Inflammatory macrophage treated with lipopolysaccharide for 1 hour (primary cell): ENCODE results near the gene MRPL49.

ENCODE experiments used
- DNase-seq, 2 donors: peaks; one replicate each; pipeline ENCODE4 v3.0.0-alpha.2; 2020 to 2022

Gene MRPL49

DNA sequence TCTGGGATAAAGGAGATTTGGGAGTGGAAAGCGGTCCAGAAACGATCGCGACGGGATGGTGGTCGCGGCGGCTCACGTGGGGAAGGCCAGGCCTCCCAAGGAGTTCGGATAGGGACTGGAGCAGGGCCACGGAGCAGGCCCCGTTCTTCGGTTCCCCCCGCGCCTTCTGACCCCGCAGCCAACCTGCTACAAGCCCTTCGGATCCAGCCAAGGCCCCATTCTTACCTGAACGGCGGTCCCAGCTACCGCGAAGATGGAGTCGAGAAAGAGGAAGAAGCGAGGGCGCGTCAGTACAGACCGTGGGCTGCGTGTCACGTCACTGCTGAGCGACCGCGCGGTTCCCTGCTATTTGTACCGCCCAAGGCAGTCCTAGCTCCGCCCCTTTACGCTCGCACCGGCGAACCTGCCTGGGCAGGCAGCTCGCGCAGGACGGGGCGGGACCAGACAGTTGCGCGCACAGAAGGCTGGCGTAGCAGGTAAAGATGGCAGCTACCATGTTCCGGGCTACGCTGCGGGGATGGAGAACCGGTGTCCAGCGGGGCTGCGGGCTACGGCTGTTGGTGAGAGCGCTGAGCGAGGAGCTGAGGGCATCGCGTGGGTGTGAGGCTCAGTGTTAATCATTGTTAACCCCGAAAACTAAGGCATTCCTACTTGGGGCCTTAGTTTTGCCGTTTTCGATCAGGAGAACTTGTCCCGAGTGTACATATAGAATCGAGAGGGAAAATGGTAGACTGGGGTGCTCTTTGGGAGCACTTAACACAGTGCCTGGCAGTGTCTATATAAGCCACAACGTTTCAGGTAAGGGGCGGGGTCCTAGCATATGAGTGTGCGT lies at the start of gene MRPL49, which contains the start of gene FAU:
Gene MRPL49 (plus strand): TSS at position 457 of the 832 bp plus-strand sequence. CDS start 26 bp downstream, at position 483.
Gene FAU (minus strand): TSS at position 270 of the 832 bp plus-strand sequence. CDS start 321 bp downstream, outside the sequence.
- peak; percentile 96 to 99 for DNase-seq

GRCh38 chr11:65072631-65072966 lies 49.5 kb upstream of the MRPL49 start:
- DNase-seq = no peak

GRCh38 chr11:65077451-65077850 lies 44.7 kb upstream of the MRPL49 start:
- peak in 1 of 2 donors; percentile 34 for DNase-seq

- peak; percentile 27 to 73 for DNase-seq
Observed at GRCh38 chr11:65078151-65078550, 44.0 kb upstream of the MRPL49 start.

DNA sequence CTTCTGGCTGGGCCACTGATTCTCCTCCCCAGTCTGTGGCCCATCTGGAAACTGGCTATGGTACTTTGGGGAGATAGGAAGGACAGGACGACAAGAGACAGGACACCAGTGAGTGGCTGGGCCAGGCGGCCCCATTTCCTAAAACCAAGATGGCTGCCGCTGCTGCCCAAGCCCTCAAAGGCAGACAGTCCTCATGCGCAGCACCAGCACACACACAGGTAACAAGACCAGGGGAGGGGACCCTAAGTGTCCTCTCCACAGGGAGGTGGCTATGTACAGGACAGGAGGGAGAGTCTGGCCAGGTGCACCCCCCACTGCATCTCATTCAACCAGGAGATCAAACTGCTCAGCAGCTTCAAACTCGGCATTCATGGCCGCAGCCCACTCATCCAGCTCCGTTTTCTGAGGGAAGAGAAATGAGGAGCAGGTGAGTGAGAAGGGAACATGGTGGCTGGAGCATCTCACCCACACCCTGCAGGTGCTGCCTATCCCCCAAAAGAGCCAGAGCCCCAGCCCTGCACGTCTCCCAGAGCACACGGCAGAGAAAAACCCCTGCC lies 43.3 kb upstream of the MRPL49 start:
- no peak for DNase-seq

- DNase-seq = no peak
Observed at GRCh38 chr11:65083134-65083833, 38.8 kb upstream of the MRPL49 start.

- DNase-seq = peak; percentile 92 to 98
Observed at GRCh38 chr11:65083834-65084597, 38.1 kb upstream of the MRPL49 start, which contains the start of the genes CDCA5 and ZFPL1. CDCA5 (minus strand) TSS chr11:65084040; CDS start chr11:65083978, 62 bp downstream. ZFPL1 (plus strand) TSS chr11:65084222; CDS start chr11:65084699, 477 bp downstream.

DNA sequence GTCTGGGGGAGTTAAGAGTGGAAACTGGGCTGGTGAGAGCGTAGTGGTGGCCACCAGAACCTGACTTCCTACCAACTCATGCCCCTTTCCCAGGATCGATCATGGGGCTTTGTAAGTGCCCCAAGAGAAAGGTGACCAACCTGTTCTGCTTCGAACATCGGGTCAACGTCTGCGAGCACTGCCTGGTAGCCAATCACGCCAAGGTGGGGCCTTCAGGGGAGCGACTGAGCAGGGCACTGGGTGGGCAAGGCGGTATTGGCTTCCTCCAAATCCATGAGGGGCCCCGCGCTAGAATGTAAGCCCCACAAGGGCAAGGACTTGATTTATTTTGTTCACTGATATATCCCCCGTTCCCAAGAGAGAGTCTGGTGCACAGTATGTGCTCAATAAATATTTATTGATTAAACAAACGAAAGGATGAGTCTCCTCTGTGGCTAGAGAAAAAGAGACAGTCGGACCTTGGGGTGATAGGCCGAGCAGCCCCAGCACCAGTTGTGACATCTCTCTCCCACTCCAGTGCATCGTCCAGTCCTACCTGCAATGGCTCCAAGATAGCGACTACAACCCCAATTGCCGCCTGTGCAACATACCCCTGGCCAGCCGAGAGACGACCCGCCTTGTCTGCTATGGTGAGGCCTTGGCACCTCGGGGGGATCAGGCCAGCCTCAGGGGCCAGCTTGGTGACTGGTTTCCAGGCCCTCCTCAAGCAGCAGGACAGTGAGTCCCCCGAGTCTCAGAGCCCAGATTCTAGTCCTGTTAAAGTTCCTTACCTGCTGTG lies 37.3 kb upstream of the MRPL49 start:
- no peak for DNase-seq

- DNase-seq = peak; percentile 24 to 60
Observed at GRCh38 chr11:65085446-65085845, 36.7 kb upstream of the MRPL49 start.

GRCh38 chr11:65086809-65087208 lies 35.3 kb upstream of the MRPL49 start:
- DNase-seq = no peak

GRCh38 chr11:65087216-65087615 lies 34.9 kb upstream of the MRPL49 start:
- no peak for DNase-seq

- DNase-seq = no peak
Observed at GRCh38 chr11:65087827-65088226, 34.3 kb upstream of the MRPL49 start.

- DNase-seq = no peak
Observed at GRCh38 chr11:65089621-65090020, 32.5 kb upstream of the MRPL49 start.

- DNase-seq = no peak
Observed at GRCh38 chr11:65090628-65091027, 31.5 kb upstream of the MRPL49 start.

DNA sequence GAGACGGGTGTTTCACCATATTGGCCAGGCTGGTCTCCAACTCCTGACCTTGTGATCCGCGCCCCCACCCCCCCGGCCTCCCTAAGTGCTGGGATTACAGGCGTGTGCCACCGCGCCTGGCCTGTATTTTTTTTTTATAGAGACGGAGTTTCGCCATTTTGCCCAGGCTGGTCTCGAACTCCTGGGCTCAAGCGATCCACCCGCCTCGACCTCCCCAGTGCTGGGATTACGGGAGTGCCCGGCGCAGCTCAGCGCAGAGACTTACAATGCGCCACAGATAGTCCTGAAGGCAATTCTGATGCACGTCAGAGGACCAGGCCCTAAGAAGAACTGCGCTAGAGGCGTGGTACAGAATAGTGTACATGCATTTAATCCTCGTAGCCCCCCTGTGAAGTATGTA lies 26.7 kb upstream of the MRPL49 start:
- DNase-seq = no peak

DNA sequence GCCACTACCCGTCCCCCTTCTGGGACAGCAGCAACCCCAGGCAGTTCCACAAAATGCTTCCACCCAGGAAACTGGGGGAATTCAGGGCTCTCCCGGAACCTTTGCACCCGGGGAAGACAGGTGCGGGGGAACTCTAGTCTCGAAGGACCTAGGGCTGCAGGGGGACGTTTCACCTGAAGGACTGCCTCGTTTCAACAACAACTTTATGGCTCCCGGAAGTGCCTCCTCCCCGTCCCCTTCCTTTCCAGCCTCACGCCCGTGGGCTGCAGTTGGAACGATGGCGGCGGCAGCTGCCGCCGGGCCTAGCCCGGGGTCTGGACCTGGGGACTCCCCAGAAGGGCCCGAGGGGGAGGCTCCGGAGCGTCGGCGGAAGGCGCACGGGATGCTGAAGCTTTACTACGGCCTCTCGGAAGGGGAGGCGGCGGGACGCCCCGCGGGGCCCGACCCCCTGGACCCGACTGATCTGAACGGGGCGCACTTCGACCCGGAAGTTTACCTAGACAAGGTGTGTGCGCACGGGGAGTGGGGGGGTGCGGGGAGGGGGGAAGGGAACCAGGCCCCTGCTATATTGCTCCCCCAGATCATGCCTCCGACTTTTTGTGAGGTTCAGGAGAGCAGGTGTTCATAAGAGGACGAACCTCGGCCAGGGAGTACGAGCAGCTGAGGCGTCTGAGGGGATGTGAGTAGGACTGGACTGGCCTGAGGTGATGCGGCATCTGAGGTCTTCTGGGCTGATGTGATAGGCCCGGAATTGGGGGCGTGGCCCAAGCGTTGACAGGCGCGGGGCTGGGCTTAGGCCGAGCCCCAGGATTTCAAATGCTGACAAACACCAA lies 25.9 kb upstream of the MRPL49 start, which contains the start of gene VPS51:
Gene VPS51 (plus strand): TSS at position 241 of the 833 bp plus-strand sequence. CDS start 37 bp downstream, at position 278.
- DNase-seq = peak; percentile 82 to 88

DNA sequence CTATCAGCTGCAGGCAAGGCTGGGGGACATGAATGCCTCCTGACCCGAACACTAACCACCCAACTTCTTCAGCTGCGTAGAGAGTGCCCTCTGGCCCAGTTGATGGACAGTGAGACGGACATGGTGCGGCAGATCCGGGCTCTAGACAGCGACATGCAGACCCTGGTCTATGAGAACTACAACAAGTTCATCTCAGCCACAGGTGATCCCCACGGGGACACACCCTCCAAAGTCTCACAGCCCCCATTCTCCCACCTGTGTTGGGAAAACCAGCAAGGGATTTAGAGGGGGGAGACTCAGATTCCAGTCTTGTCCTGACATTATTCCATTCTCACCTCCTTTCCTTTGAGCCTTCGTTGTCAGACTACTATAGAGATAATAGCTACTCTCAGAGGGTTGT lies 25.2 kb upstream of the MRPL49 start:
- no peak for DNase-seq

DNA sequence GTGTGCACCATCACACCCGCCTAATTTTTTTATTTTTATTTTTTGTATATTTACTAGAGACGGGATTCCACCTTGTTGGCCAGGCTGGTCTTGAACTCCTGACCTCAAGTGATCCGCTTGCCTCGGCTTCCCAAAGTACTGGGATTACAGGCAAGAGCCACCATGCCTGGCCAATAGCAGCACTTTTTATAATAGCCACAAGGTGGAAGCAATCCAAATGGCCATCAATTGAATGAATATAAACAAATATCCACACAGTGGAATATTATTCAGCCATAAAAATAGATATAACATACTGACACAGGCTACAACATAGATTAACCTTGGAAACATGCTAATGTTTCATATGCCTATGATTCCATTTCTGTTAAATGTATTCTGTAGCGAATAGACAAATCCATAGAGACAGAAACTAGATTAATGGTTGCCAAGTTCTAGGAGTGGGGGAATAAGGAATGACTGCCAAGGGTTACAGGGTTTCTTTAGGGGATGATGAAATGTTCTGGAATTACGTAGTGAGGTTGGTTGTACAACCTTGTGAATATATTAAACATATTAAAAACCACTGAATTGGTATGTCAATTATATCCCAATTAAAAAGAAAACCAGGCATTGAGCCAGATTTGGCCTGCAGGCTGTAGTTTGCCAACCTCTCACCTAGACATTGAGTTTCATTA lies 21.3 kb upstream of the MRPL49 start:
- no peak for DNase-seq

- no peak for DNase-seq
Observed at GRCh38 chr11:65102142-65103095, 19.7 kb upstream of the MRPL49 start.
